K562 (cell line): ENCODE results near the gene GCG. TPM values are rescaled to one million over a fixed set of nuclear protein-coding genes. Genes with fewer than 3 reads are reported as not detected.

ENCODE experiments used
- ATAC-seq: fragments of 200-7000 bp; cut with Tn5 transposase; 3 replicates; pipeline ENCODE4 v1.9.1; 2020; ENCODE audit warnings: moderate library complexity
- BruUV-seq: library from RNA; stranded (reverse); fragments of 400-500 nt; replicated peaks from 2 replicates; lab custom pipeline; 2021; lab: Mats Ljungman, UMichigan
- CTCF ChIA-PET: fragments of 300-600 bp; formaldehyde crosslinking; extraction: SDS; loops from one replicate; lab custom pipeline; 2021; ENCODE audit warnings: low intra/inter-chr PET ratio; lab: Yijun Ruan, JAX
- POLR2A ChIA-PET: fragments of 300-600, 350-650 bp; sonication (Branson Sonifier 250); formaldehyde crosslinking; extraction: SDS; loops from one replicate; lab custom pipeline; 2021; ENCODE audit warnings: antibody characterized with exemption, inconsistent platforms; lab: Yijun Ruan, JAX
- DNase-seq, 4 experiments: peaks; one replicate each; pipeline versions ENCODE4 v3.0.0 to v3.0.0-alpha.2; 2011 to 2018; ENCODE audit warnings: low spot score in 3 of 4, mixed read lengths in 3 of 4; ENCODE audit errors: extremely low read depth in 1 of 4
- FAIRE-seq: peaks from 2 replicates; lab custom pipeline; 2011; peaks lifted over from hg19 to GRCh38; lab: Jason Lieb, UNC
- H2AFZ ChIP-seq: 2 replicates; pipeline ENCODE4 v1.6.0; 2011; ENCODE audit warnings: low read depth, low read length, control low read depth, inconsistent platforms
- H3K27ac ChIP-seq: fragments of 200-600 bp; 3 replicates; pipeline ENCODE4 v1.8.0; 2011; ENCODE audit warnings: low read depth, mild to moderate bottlenecking, control low read depth, inconsistent platforms, low read length, moderate library complexity, mixed read lengths; ENCODE audit errors: extremely low read depth
- H3K27me3 ChIP-seq, 2 experiments: fragments of 300-600 bp in 1 of 2; 2 replicates in 1 of 2; 3 replicates in 1 of 2; pipeline versions ENCODE4 v1.6.0 to v1.8.0; 2011; ENCODE audit warnings: inconsistent platforms in 2 of 2, low read length in 2 of 2, mild to moderate bottlenecking in 1 of 2, mixed read lengths in 1 of 2, moderate library complexity in 1 of 2; ENCODE audit not compliant: control insufficient read depth in 2 of 2, insufficient read depth in 2 of 2
- H3K36me3 ChIP-seq: fragments of 300-600 bp; 3 replicates; pipeline ENCODE4 v1.8.0; 2011; ENCODE audit warnings: mild to moderate bottlenecking, low read length, inconsistent platforms; ENCODE audit not compliant: control insufficient read depth, insufficient read depth
- H3K4me1 ChIP-seq, 2 experiments: fragments of 200-600 bp in 1 of 2; replicated peaks in 1 of 2; 2 replicates in 1 of 2; 3 replicates in 1 of 2; pipeline versions ENCODE4 v1.5.1 to v1.8.0; 2011; ENCODE audit warnings: inconsistent platforms in 2 of 2, low read length in 2 of 2, mild to moderate bottlenecking in 1 of 2, mixed read lengths in 1 of 2, moderate library complexity in 1 of 2; ENCODE audit not compliant: control insufficient read depth in 2 of 2, insufficient read depth in 2 of 2
- H3K4me2 ChIP-seq: 2 replicates; pipeline ENCODE4 v1.6.1; 2011; ENCODE audit warnings: low read length, control low read depth, inconsistent platforms, mixed read lengths; ENCODE audit not compliant: insufficient read depth
- H3K4me3 ChIP-seq: fragments of 200-600 bp; sonication (generic), shearing (Covaris generic); 2 replicates; pipeline ENCODE4 v1.5.1; 2016; ENCODE audit warnings: control low read depth, inconsistent platforms
- H3K79me2 ChIP-seq: fragments of 200-600 bp; 3 replicates; pipeline ENCODE4 v1.8.0; 2011; ENCODE audit warnings: low read length, inconsistent platforms; ENCODE audit not compliant: control insufficient read depth, insufficient read depth
- H3K9ac ChIP-seq, 2 experiments: 2 replicates each; pipeline versions ENCODE4 v1.6.0 to v1.6.1; 2011; ENCODE audit warnings: low read depth in 2 of 2, low read length in 2 of 2, control low read depth in 1 of 2, inconsistent platforms in 1 of 2, mild to moderate bottlenecking in 1 of 2, mixed read lengths in 1 of 2; ENCODE audit not compliant: insufficient read depth in 1 of 2
- H3K9me1 ChIP-seq: one replicate; pipeline ENCODE4 v1.6.0; 2011; ENCODE audit warnings: inconsistent platforms, mild to moderate bottlenecking, low read length, moderate library complexity; ENCODE audit not compliant: control insufficient read depth, insufficient read depth
- H3K9me3 ChIP-seq: replicated peaks from 2 replicates; pipeline ENCODE4 v1.5.1; 2011; ENCODE audit warnings: low read depth, low read length, inconsistent platforms; ENCODE audit not compliant: control insufficient read depth, insufficient read depth
- H4K20me1 ChIP-seq: replicated peaks from 2 replicates; pipeline ENCODE4 v1.6.1; 2011; ENCODE audit warnings: low read length, inconsistent platforms, mixed read lengths; ENCODE audit not compliant: control insufficient read depth, insufficient read depth
- GABPB2 ChIP-seq: fragments of 250-450 bp; sonication (Bioruptor Pico); conservative IDR thresholded peaks from 2 replicates; pipeline ENCODE4 v1.5.1; 2021; ENCODE audit warnings: mild to moderate bottlenecking
- HNRNPL ChIP-seq: fragments of 200-400 bp; formaldehyde crosslinking; IDR thresholded peaks from 2 replicates; pipeline ENCODE4 v1.6.1; 2017; ENCODE audit warnings: low read depth, mild to moderate bottlenecking, low read length
- MCM5 ChIP-seq: fragments of 450-650 bp; IDR thresholded peaks from 2 replicates; pipeline ENCODE4 v1.6.1; 2016; ENCODE audit warnings: low read depth
- ZC3H8 ChIP-seq: fragments of 450-650 bp; IDR thresholded peaks from 2 replicates; pipeline ENCODE4 v1.6.1; 2017
- ZKSCAN8 ChIP-seq: fragments of 200-800 bp; sonication (Bioruptor generic); IDR thresholded peaks from 2 replicates; pipeline ENCODE4 v1.6.1; 2016; ENCODE audit warnings: missing genetic modification characterization, missing compliant biosample characterization
- ZNF224 ChIP-seq: sonication (generic); formaldehyde crosslinking; IDR thresholded peaks from 2 replicates; pipeline ENCODE4 v1.8.0; 2022; ENCODE audit warnings: mild to moderate bottlenecking, missing genetic modification reagents
- WGBS: fragments of 100-300 bp; shearing (Covaris generic); methylation state at CpG from one replicate; pipeline ENCODE4 v1.1.6; 2016; ENCODE audit warnings: low coverage, mixed read lengths; ENCODE audit not compliant: insufficient coverage; ENCODE audit errors: missing lambda C conversion rate; 5-methylcytosine and 5-hydroxymethylcytosine counted together
- in situ Hi-C: fragments of 300-500 bp; cut with MboI; formaldehyde crosslinking; loops from 4 replicates; pipeline ENCODE4 v1.15.0; 2018; ENCODE audit warnings: inconsistent platforms, mixed read lengths
- intact Hi-C: fragments of 100-400 bp; cut with micrococcal nuclease; formaldehyde crosslinking; loops from 2 replicates; pipeline ENCODE4 v1.14.2; 2022
- polyA plus RNA-seq, 8 experiments: library from polyadenylated mRNA; depleted of rRNA in 4 of 8; stranded (reverse) in 5 of 8; unstranded in 3 of 8; fragments of >200 nt; fragmentation: Nextera tagmentation in 2 of 8; fragmentation: Illumina TruSeq in 1 of 8; extraction: Ambion mirVana in 2 of 8; extraction: Trizol in 1 of 8; gene quantifications; 2 replicates each; pipeline versions ENCODE4 v1.2.1 to v1.2.3, GENCODE V29; 2011 to 2014; ENCODE audit warnings: inconsistent platforms in 1 of 8, missing spikeins in 1 of 8
- total RNA-seq, 7 experiments: library from RNA; depleted of rRNA in 6 of 7; stranded (reverse); fragments of >200 nt in 6 of 7; fragmentation: Illumina TruSeq in 2 of 7; extraction: Trizol in 2 of 7; gene quantifications; 2 replicates each; pipeline versions ENCODE4 v1.2.1 to v1.2.3, GENCODE V29; 2011 to 2021; ENCODE audit warnings: low replicate concordance in 1 of 7

Gene GCG
- total and polyA plus RNA-seq, 9 of the 15 experiments (the other 6 are each of a cell fraction or from before 2014, with no cell fraction given) = not detected

DNA sequence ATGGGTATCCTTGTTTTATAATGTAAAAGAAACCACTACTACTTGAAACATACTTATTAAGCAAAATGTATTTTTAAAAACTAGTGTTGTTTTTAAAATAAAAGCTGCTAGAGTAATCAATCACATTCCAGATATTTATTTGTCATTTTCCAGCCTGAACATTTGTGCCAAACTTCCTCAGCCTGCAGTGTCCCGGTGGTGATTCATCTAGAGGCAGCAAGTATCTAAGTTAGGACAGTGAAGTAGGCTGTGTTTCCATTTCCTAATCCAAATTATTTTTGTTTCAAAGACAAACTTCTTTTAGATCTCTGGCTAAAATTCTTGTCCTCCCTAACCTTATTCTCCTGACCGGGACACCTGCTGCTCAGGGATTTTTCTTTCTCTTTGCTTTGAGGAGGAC, 12.8 kb upstream of the GCG start:
- Histone ChIP-seq H3K27me3 (no peaks in the 10 kb centered on the region), H3K4me1 (no peaks in the 10 kb centered on the region), H3K9ac (no peak overlapping the region), H3K4me2 (no peak overlapping the region), H3K27ac (no peak overlapping the region), H3K4me3 (no peak overlapping the region), H3K79me2 (no peaks in the 10 kb centered on the region), H3K9me3 (no peaks in the 10 kb centered on the region; the same call in 1 of the 2 replicates), H4K20me1 (no peaks in the 10 kb centered on the region), H3K9me1 (no peaks in the 10 kb centered on the region), H2AFZ (no peak overlapping the region), H3K36me3 (no peaks in the 10 kb centered on the region)
- 0% methylated on average over 2 of the region's 2 CpGs for WGBS
- BruUV-seq = no TSS peak
- no peak for TF ChIP-seq ZKSCAN8 (CRISPR knock-in tag)
- in situ Hi-C loops (no loop called here), intact Hi-C loops (no loop called here)
- ChIA-PET CTCF (no interaction called here), POLR2A (no interaction called here)
- ATAC-seq (no peak), DNase-seq (no peak), FAIRE-seq (no peak)

DNA sequence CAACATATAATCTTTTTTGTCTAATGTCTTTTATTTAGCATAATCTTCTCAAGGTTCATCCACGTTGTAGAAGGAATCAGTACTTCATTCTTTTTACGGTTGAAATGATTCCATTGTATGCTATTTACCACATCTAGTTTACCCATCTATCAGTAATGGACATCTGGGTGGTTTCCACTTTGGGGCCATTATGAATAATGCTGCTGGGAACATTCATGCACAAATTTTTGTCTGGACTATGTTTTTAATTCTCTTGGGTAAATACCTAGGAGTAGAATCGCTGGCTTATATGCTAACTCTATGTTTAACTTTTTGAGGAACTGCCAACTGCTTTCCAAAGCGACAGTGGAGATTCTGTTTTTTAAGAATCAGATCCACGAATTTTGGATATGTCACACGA, 7.4 kb upstream of the GCG start:
- TF ChIP-seq MCM5 (no peak), ZC3H8 (no peak), ZNF224 (CRISPR knock-in tag) (no peak), GABPB2 (no peak), HNRNPL (no peak)
- in situ Hi-C loops = no loop called here
- Histone ChIP-seq H3K27me3 (no peaks in the 10 kb centered on the region), H3K9me1 (no peaks in the 10 kb centered on the region), H3K4me2 (no peak overlapping the region), H3K36me3 (no peaks in the 10 kb centered on the region), H3K9me3 (no peaks in the 10 kb centered on the region; the same call in 1 of the 2 replicates), H3K4me3 (no peak overlapping the region), H3K27ac (no peak overlapping the region), H2AFZ (no peak overlapping the region), H3K79me2 (no peaks in the 10 kb centered on the region), H3K4me1 (no peaks in the 10 kb centered on the region), H3K9ac (no peak overlapping the region), H4K20me1 (no peaks in the 10 kb centered on the region)
- ATAC-seq = no peak
- ChIA-PET POLR2A (no interaction called here), CTCF (no interaction called here)
- intact Hi-C loops = no loop called here
- no peak for FAIRE-seq
- WGBS = 2% methylated on average over 6 of the region's 6 CpGs
- no TSS peak for BruUV-seq
- no peak for DNase-seq
